Natural killer cell (primary cell): ENCODE results near the gene KHDC1L. TPM values are rescaled to one million over a fixed set of nuclear protein-coding genes. Genes with fewer than 3 reads are reported as not detected.

Experiments used
- ATAC-seq, 3 donors: fragments of 150-1000 bp in 2 of 3; fragments of 200-7000 bp in 1 of 3; cut with Tn5 transposase; 1 replicate in 1 of 3; 2 replicates in 2 of 3; pipeline ENCODE4 v1.10.0; 2021; ENCODE audit warnings: mild to moderate bottlenecking in 2 of 3, moderate library complexity in 2 of 3
- DNase-seq, 2 donors: peaks; one replicate each; pipeline versions ENCODE4 v3.0.0 to v3.0.0-alpha.2; 2013 to 2021; ENCODE audit warnings: mixed read lengths in 1 of 2
- H3K27ac ChIP-seq: one replicate; pipeline ENCODE4 v1.5.1; 2013; ENCODE audit warnings: mild to moderate bottlenecking, low read length
- H3K27me3 ChIP-seq: one replicate; pipeline ENCODE4 v1.6.1; 2013; ENCODE audit warnings: low read length; ENCODE audit not compliant: control insufficient read depth, insufficient read depth
- H3K36me3 ChIP-seq: one replicate; pipeline ENCODE4 v1.6.1; 2013; ENCODE audit warnings: low read length; ENCODE audit not compliant: control insufficient read depth, insufficient read depth
- H3K4me1 ChIP-seq: one replicate; pipeline ENCODE4 v1.6.1; 2013; ENCODE audit warnings: low read length; ENCODE audit not compliant: control insufficient read depth, insufficient read depth
- H3K4me3 ChIP-seq: one replicate; pipeline ENCODE4 v1.5.1; 2013; ENCODE audit warnings: low read length
- H3K9me3 ChIP-seq: one replicate; pipeline ENCODE4 v1.6.1; 2013; ENCODE audit warnings: low read length; ENCODE audit not compliant: control insufficient read depth, insufficient read depth
- H3K27ac Mint-ChIP-seq, 2 donors: one replicate each; pipeline ENCODE4 v1.8.0; 2022; ENCODE audit warnings: mild to moderate bottlenecking in 2 of 2, mixed read lengths in 2 of 2, moderate library complexity in 1 of 2
- H3K27me3 Mint-ChIP-seq, 2 donors: one replicate each; pipeline ENCODE4 v1.8.0; 2022; ENCODE audit warnings: low read depth in 2 of 2, mixed read lengths in 2 of 2
- H3K36me3 Mint-ChIP-seq: one replicate; pipeline ENCODE4 v1.8.0; 2022; ENCODE audit warnings: mixed read lengths
- H3K4me1 Mint-ChIP-seq, 2 donors: one replicate each; pipeline ENCODE4 v1.8.0; 2022; ENCODE audit warnings: mixed read lengths in 2 of 2
- H3K4me3 Mint-ChIP-seq: one replicate; pipeline ENCODE4 v1.8.0; 2022; ENCODE audit warnings: mild to moderate bottlenecking, moderate library complexity, mixed read lengths
- H3K9me3 Mint-ChIP-seq, 2 donors: one replicate each; pipeline ENCODE4 v1.8.0; 2022; ENCODE audit warnings: mixed read lengths in 2 of 2
- WGBS: methylation state at CpG from one replicate; pipeline ENCODE4 v1.1.7; 2013; ENCODE audit warnings: missing lambda C conversion rate; ENCODE audit not compliant: insufficient coverage; 5-methylcytosine and 5-hydroxymethylcytosine counted together
- intact Hi-C: fragments of 100-400 bp; cut with micrococcal nuclease; formaldehyde crosslinking; loops from one replicate; pipeline ENCODE4 v1.14.2; 2022
- total RNA-seq, 4 donors: library from RNA; stranded (reverse); fragments of 120-200 nt in 1 of 4; gene quantifications; one replicate each; pipeline versions ENCODE4 v1.2.3 to v1.2.4, GENCODE V29; 2013 to 2022
- TF ChIP-seq, protein P1 (sequence below): fragments of 200-600 bp; IDR thresholded peaks from one replicate; pipeline ENCODE4 v1.8.0; 2022; ENCODE audit warnings: antibody characterized with exemption

KHDC1L gene
- total RNA-seq, 3 donors from 2014 or later (not counting 1 experiment from before 2014, with no cell fraction given): 0.45 to 2.1 TPM; not detected in 1

DNA sequence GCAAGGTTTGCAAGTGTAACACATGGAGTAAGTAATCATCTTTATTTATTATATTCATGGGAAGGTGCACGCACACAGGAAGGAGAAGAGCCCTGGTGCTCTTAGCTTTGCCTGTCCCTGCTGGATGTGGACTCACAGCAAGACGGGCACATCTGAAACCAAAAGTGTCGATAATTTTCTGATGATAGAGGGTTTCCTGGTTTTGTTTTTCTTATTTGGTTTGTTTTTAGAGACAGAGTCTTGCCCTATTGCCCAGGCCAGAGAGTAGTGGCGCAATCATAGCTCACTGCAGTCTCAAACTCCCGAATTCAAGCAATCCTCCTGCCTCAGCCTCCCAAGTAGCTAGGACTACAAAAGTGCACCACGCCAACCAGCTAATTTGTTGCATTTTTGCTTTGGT, 7.8 kb upstream of the KHDC1L start:
- ATAC-seq: no peak
- H3K27ac ChIP-seq: no peak overlapping the region
- TF ChIP-seq, protein P1, sequence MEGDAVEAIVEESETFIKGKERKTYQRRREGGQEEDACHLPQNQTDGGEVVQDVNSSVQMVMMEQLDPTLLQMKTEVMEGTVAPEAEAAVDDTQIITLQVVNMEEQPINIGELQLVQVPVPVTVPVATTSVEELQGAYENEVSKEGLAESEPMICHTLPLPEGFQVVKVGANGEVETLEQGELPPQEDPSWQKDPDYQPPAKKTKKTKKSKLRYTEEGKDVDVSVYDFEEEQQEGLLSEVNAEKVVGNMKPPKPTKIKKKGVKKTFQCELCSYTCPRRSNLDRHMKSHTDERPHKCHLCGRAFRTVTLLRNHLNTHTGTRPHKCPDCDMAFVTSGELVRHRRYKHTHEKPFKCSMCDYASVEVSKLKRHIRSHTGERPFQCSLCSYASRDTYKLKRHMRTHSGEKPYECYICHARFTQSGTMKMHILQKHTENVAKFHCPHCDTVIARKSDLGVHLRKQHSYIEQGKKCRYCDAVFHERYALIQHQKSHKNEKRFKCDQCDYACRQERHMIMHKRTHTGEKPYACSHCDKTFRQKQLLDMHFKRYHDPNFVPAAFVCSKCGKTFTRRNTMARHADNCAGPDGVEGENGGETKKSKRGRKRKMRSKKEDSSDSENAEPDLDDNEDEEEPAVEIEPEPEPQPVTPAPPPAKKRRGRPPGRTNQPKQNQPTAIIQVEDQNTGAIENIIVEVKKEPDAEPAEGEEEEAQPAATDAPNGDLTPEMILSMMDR: no peak
- no peaks in the 10 kb centered on the region for H3K36me3 ChIP-seq
- H3K27ac Mint-ChIP-seq: no peak overlapping the region
- H3K4me1 ChIP-seq: no peaks in the 10 kb centered on the region
- H3K9me3 ChIP-seq: no peaks in the 10 kb centered on the region
- no peaks in the 10 kb centered on the region for H3K9me3 Mint-ChIP-seq
- intact Hi-C loops: no loop called here
- H3K27me3 ChIP-seq: no peaks in the 10 kb centered on the region
- no peak for DNase-seq
- H3K36me3 Mint-ChIP-seq: no peaks in the 10 kb centered on the region
- H3K4me3 Mint-ChIP-seq: no peak overlapping the region
- no peak overlapping the region for H3K4me3 ChIP-seq
- no peaks in the 10 kb centered on the region for H3K4me1 Mint-ChIP-seq
- no peaks in the 10 kb centered on the region for H3K27me3 Mint-ChIP-seq
- WGBS: 88% methylated on average over 6 of the region's 6 CpGs

DNA sequence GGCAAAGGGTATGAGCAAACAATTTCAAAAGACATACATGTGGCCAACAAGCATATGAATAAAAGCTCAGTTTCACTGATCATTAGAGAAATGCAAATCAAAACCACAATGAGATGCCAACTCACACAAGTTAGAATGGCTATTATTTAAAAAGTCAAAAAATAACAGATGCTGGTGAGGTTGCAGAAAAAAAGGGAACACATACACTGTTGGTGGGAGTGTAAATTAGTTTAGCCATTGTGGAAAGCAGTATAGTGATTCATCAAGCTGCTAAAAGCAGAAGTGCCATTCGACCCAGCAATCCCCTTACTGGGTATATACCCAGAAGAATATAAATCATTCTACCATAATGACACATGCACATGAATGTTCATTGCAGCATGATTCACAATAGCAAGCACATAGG, 6.7 kb upstream of the KHDC1L start:
- Histone ChIP-seq H3K36me3 (no peaks in the 10 kb centered on the region), H3K4me3 (no peak overlapping the region), H3K27ac (no peak overlapping the region), H3K4me1 (no peaks in the 10 kb centered on the region), H3K9me3 (no peaks in the 10 kb centered on the region), H3K27me3 (no peaks in the 10 kb centered on the region)
- TF ChIP-seq, protein P1: no peak
- DNase-seq: no peak
- no peak overlapping the region for H3K27ac Mint-ChIP-seq
- ATAC-seq: no peak
- no peaks in the 10 kb centered on the region for H3K27me3 Mint-ChIP-seq
- intact Hi-C loops: no loop called here
- WGBS: 10% methylated on average over 1 of the region's 1 CpG
- H3K9me3 Mint-ChIP-seq: no peaks in the 10 kb centered on the region
- no peak overlapping the region for H3K4me3 Mint-ChIP-seq
- H3K4me1 Mint-ChIP-seq: no peaks in the 10 kb centered on the region
- H3K36me3 Mint-ChIP-seq: no peaks in the 10 kb centered on the region

DNA sequence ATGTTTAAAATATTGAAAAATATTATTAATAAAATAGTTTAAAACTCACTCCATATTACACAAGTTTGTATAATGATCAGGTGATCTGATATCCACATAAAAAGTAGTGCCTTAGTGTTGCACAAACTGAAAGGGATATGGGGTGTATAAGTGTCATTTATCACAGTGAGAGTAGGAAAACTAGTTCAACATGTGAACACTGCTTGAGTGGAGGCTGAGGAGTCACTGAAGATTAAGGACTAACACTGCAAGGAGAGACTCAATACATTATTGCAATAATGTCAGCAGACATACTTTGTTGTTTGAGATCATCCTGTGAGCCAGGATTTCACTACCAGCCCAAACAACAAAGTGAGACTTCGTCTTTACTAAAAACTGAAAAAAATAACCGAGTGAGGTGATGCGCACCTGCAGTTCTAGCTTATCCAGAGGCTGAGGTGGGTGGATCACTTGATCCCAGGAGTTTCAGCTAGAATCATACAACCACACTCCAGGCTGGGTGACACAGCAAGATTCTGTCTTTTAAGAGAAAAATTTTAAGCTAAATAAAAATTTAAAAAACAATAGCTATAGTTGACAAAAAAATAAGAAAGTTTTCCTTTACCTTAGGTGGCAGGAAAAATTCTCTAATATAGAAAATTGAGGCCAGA, 2.4 kb upstream of the KHDC1L start:
- TF ChIP-seq, protein P1: no peak
- Mint-ChIP-seq H3K4me1 (no peaks in the 10 kb centered on the region), H3K4me3 (no peak overlapping the region), H3K27ac (no peak overlapping the region), H3K27me3 (no peaks in the 10 kb centered on the region), H3K9me3 (no peaks in the 10 kb centered on the region), H3K36me3 (no peaks in the 10 kb centered on the region)
- intact Hi-C loops: no loop called here
- Histone ChIP-seq H3K9me3 (no peaks in the 10 kb centered on the region), H3K4me1 (no peaks in the 10 kb centered on the region), H3K4me3 (no peak overlapping the region), H3K27me3 (no peaks in the 10 kb centered on the region), H3K27ac (no peak overlapping the region), H3K36me3 (no peaks in the 10 kb centered on the region)
- DNase-seq (no peak), ATAC-seq (no peak)
- WGBS: 94% methylated on average over 3 of the region's 3 CpGs

DNA sequence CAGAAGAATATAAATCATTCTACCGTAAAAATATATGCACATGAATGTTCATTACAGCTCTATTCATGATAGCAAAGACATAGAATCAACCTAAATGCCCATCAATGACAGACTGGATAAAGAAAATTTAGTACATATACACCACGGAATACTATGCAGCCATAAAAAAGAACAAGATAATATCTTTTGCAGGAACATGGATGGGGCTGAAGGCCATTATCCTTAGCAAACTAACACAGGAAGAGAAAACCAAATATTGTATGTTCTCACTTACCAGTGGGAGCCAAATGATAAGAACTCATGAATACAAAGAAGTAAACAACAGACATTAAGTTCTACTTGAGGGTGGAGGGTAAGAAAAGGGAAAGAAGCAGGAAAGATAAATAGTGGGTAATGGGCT, 8.4 kb downstream of the KHDC1L start:
- Mint-ChIP-seq H3K36me3 (no peaks in the 10 kb centered on the region), H3K4me1 (no peaks in the 10 kb centered on the region), H3K27ac (no peak overlapping the region), H3K27me3 (no peaks in the 10 kb centered on the region), H3K9me3 (no peaks in the 10 kb centered on the region), H3K4me3 (no peak overlapping the region)
- H3K4me3 ChIP-seq: no peak overlapping the region
- DNase-seq: no peak
- H3K9me3 ChIP-seq: no peaks in the 10 kb centered on the region
- no peaks in the 10 kb centered on the region for H3K36me3 ChIP-seq
- H3K4me1 ChIP-seq: no peaks in the 10 kb centered on the region
- no peak overlapping the region for H3K27ac ChIP-seq
- WGBS: 93% methylated on average over 2 of the region's 2 CpGs
- TF ChIP-seq, protein P1: no peak
- intact Hi-C loops: no loop called here
- H3K27me3 ChIP-seq: no peaks in the 10 kb centered on the region
- no peak for ATAC-seq
